ENCODE results near the gene COL6A1. TPM values are rescaled to one million over a fixed set of nuclear protein-coding genes. Genes with fewer than 3 reads are reported as not detected.
A peak's percentile ranks its signal among the peaks of the same experiment; 100 is the strongest.

Gene COL6A1
- total RNA-seq, 1 donor from 2014 or later, result 154 TPM

- no peaks in the 10 kb centered on the region for H3K9me3 ChIP-seq (replicated peaks)
- H3K4me1 ChIP-seq, result peaks cover 61% of the 10 kb centered on the region
- H3K4me3 ChIP-seq, result peak overlapping the region; percentile 69
- peak; percentile 81 for DNase-seq
- H3K27ac ChIP-seq (replicated peaks), result peak overlapping the region; percentile 97
- no peak for TF ChIP-seq CTCF (IDR thresholded peaks at IDR 0.05; ENCODE audit: borderline replicate concordance)
- H3K36me3 ChIP-seq, result no peaks in the 10 kb centered on the region
- intact Hi-C loops (cut with micrococcal nuclease), result loop anchor here (10.0 kb wide), 1 partner anchor 133 kb away; no protein-coding TSS in a partner anchor
- H3K27me3 ChIP-seq (ENCODE audit: low read depth), result no peaks in the 10 kb centered on the region
These were observed 9.8 kb upstream of the COL6A1 start for GRCh38 chr21:45971616-45972352.

GRCh38 chr21:45972353-45972715 lies 9.2 kb upstream of the COL6A1 start:
- H3K27ac ChIP-seq (replicated peaks), result peak overlapping the region; percentile 97
- no peaks in the 10 kb centered on the region for H3K9me3 ChIP-seq (replicated peaks)
- H3K4me3 ChIP-seq, result peak overlapping the region; percentile 69
- H3K36me3 ChIP-seq, result no peaks in the 10 kb centered on the region
- no peaks in the 10 kb centered on the region for H3K27me3 ChIP-seq (ENCODE audit: low read depth)
- TF ChIP-seq CTCF (IDR thresholded peaks at IDR 0.05; ENCODE audit: borderline replicate concordance), result no peak
- H3K4me1 ChIP-seq, result peaks cover 65% of the 10 kb centered on the region
- intact Hi-C loops (cut with micrococcal nuclease), result loop anchor here (10.0 kb wide), 1 partner anchor 132 kb away; no protein-coding TSS in a partner anchor
- DNase-seq, result peak; percentile 56

GRCh38 chr21:45972716-45973474 lies 8.7 kb upstream of the COL6A1 start:
- no peaks in the 10 kb centered on the region for H3K9me3 ChIP-seq (replicated peaks)
- no peaks in the 10 kb centered on the region for H3K27me3 ChIP-seq (ENCODE audit: low read depth)
- peak overlapping the region; percentile 69 for H3K4me3 ChIP-seq
- intact Hi-C loops (cut with micrococcal nuclease), result loop anchor here (10.0 kb wide), 1 partner anchor 132 kb away; no protein-coding TSS in a partner anchor
- peaks cover 67% of the 10 kb centered on the region for H3K4me1 ChIP-seq
- peak overlapping the region; percentile 97 for H3K27ac ChIP-seq (replicated peaks)
- peak; percentile 91 for DNase-seq
- TF ChIP-seq CTCF (IDR thresholded peaks at IDR 0.05; ENCODE audit: borderline replicate concordance), result no peak
- no peaks in the 10 kb centered on the region for H3K36me3 ChIP-seq

GRCh38 chr21:45973475-45974072 lies 8.0 kb upstream of the COL6A1 start:
- Histone ChIP-seq H3K4me3 (peak overlapping the region; percentile 69), H3K36me3 (no peaks in the 10 kb centered on the region), H3K27ac (replicated peaks) (peak overlapping the region; percentile 97), H3K9me3 (replicated peaks) (no peaks in the 10 kb centered on the region), H3K4me1 (peaks cover 71% of the 10 kb centered on the region), H3K27me3 (ENCODE audit: low read depth) (no peaks in the 10 kb centered on the region)
- intact Hi-C loops (cut with micrococcal nuclease), result loop anchor here (10.0 kb wide), 1 partner anchor 131 kb away; no protein-coding TSS in a partner anchor
- DNase-seq, result peak; percentile 87
- peak; percentile 81 for TF ChIP-seq CTCF (IDR thresholded peaks at IDR 0.05; ENCODE audit: borderline replicate concordance)

All from left ventricle myocardium inferior (tissue), 1 donor.